ENCODE measurements around the gene TBC1D21.

TBC1D21 gene

DNA sequence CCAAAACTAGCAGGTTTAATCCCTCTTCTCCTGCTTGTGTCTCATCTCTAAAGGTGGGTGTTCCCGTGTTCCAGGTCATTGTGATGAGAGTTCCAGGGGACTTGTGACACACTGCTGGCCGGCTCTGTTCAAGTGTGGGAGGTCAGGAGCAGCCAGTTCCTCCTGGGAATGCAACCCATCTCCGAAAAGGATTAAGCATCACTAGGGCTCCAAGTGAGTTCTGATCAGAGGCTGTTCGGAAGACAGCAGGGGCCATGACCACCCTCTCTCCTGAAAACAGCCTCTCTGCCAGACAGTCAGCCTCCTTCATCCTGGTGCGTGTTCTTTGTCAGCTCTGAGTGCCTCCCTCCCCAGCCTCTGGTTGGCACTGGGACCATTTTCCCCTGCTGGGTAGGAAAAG lies at the start of gene TBC1D21:
TSS of gene TBC1D21 (plus strand) at position 109 of the 400 bp plus-strand sequence. CDS start at position 255, 146 bp downstream.
- DNase-seq: no peak

DNA sequence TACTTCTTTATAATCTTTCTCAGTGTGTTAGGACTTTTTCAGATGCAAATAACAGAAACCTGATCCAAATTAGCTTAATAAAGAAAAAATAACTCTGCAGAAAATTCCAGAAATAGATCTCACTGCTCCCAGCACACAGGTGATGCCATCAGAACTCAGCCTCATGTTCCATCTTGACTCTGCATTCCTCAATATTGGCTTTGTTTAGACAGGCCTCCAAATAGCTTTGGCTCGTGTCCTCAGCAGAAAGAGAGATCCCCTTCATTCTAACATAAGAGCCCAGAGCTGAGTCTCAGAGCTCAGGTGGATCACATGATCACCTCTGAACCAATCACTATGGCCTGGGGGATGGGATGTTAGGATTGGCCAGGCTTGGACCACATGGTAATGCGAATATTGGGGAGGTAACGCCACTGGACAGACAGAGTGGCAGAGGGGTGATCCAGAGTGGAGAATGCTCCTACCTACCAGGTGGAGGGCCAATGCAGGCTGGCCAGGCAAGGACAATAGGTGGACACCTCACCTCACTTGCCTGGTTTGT lies 46.6 kb upstream of the TBC1D21 start:
- no peak for DNase-seq

DNA sequence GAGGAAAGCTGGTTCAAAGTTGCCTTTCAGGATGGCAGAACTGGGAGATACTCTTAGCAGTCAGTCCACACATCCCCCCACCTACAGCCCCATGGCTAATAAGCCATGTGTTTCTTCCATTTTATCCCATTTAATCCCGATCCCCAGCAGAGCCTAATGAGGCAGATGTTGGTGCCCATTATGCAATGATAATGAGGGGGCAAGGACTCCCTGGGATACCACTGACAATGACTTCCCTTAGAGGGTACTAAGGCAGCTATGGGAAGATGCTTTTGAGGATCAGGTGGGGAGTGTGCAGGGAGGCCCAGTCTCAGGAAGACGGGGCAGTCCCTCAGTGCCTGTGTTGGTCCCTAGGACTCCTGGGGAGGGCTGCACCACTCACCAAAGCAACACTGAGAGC lies 43.8 kb upstream of the TBC1D21 start:
- DNase-seq: no peak

GRCh38 chr15:73832657-73833056 lies 40.7 kb upstream of the TBC1D21 start:
- no peak for DNase-seq

DNA sequence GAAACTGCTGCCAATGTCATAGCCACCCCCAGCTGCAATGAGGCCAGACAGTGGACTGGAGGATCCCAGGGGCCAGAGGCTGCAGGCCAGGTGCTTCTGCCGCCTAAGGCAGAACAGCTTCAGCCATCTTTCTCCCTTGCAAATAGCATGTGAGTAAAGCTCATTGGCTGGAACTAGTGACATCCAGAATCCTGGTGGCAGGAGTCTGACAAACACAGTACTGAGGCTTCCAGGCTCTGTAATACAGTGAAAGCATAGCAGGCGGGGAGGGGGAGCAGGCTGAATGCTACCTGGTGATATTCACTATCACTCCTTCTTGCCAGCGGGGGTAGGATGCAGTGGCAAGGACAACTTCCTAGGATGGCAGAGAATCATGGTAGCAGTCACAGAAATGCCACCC lies 36.5 kb upstream of the TBC1D21 start:
- DNase-seq: no peak

GRCh38 chr15:73838831-73839426 lies 34.4 kb upstream of the TBC1D21 start:
- DNase-seq: no peak

DNA sequence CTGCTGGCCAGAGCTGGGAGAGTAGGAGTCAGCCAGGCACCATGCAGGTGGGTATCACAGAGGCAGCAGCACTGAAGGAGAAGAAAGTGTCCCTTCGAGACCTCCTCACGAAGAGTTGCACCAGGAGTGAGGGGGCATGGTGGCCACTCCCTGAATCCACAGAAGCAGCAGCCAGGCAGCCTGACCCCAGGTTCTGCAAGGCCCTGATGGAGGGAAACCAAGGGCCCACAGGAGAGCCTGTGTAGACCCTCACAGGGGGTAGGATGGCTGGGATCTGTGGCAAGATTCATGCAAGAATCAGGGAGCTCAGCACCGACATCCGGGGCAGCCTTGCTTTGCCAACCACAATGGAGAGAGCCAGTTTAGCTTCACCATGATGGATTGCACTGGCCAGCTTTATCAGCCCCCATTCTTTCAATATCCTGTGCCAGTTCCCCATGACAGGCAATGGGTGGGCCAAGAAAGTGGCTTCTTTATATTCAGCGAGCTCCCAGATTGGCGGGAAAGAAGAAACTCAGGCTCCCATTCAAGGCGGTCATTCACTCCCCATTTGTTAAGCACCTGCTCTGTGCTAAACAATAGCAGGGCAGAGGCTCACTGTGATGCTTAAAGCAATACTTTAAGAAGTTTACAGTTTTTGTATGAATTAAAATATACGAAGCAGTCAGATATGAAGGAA lies 33.5 kb upstream of the TBC1D21 start:
- DNase-seq: no peak

DNA sequence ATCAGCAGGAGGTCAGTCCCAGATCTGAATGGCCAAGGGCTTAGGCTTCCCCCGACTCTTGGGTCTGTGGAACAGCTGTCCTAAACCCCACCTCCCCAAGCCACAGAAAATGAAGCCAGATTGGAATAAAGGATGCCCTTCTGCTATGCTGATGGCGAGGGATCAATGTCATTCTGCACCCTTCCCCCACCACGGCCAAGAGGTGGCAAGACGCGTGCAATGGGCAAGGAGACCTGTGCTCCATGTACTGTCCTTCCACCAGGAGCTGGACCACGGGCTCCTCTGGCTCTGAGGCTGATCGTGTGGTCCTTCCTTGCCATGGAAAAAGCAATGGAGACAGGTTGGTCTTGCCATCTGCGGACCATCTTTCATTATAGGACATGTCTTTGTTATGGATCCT lies 32.6 kb upstream of the TBC1D21 start:
- DNase-seq: no peak

GRCh38 chr15:73841756-73842725 lies 31.3 kb upstream of the TBC1D21 start:
- no peak for DNase-seq

DNA sequence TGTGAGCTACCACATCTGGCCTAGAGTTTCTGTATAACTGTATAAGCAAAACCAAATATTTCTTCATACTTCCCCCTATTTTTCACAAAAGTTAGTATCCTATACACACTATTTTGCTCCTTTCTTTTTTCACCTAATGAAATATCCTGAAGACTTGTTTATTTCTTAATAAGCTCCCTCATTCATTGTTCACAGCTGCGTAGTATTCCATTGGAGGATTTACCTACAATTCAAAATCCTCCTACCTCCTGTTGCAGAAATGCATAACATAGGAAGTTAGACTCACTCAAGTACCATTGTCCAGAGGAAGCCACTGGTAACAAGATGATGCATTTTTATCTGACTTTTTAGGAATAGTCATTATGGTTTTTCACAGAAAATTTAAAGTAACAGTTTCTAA lies 29.6 kb upstream of the TBC1D21 start:
- no peak for DNase-seq

- no peak for DNase-seq
These were observed 29.0 kb upstream of the TBC1D21 start for GRCh38 chr15:73844356-73844755.

DNA sequence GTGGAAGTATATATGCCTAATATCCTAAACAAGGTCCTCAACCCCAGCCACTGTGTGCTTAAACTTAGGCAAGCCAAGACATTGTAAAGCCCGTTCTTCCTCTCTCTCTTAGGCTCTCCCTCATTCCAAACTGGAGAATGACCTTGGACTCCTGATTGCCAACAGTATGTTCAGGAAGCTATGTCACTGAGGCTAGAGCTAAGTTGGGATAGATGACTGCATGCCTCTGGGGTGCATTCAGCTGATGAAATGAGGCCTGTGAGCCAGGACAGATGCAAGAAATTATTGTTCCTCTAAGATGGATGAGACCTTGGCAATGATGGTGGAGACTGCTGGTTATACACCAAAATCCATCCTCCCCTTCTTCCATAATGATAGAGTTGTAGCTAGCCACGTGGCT lies 27.9 kb upstream of the TBC1D21 start:
- DNase-seq: no peak

DNA sequence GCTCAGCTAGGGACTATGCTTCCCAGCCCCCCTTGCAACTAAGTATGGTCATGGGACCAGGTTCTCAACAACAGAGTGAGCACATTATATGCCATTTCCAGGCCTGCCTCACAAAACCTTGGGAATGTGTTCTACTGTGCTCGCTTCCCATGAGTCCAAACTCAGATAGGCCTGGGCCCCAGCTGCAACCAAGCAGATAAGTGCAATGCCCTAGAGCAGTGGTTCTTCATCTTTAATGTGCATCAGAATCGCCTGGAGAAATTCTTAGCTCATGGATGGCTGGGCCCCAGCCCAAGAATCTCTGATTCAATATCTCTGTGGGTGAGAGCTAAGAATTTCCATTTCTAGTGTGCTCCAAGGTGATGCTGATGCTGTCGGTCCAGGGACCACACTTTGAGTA lies 27.5 kb upstream of the TBC1D21 start:
- DNase-seq: no peak

DNA sequence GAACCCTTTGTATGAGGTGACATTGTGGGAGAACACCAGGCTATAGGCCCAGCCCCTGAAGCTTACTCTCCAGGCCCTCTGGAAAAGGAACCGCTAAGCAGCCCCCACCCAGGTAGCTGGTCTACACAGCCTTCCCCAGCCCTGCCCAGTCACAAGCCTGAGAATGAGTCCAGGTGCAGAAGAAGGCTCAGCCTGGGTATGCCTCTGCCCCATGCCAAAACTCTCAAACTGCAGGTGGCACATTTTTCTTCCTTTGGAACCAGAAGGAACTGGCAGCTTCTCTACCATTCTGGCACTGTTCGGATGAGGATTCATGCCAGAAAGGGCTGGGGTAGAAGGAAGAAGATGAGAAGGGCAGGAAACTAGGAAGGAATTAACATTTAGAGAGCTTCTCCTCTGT lies 23.7 kb upstream of the TBC1D21 start:
- DNase-seq: no peak

DNA sequence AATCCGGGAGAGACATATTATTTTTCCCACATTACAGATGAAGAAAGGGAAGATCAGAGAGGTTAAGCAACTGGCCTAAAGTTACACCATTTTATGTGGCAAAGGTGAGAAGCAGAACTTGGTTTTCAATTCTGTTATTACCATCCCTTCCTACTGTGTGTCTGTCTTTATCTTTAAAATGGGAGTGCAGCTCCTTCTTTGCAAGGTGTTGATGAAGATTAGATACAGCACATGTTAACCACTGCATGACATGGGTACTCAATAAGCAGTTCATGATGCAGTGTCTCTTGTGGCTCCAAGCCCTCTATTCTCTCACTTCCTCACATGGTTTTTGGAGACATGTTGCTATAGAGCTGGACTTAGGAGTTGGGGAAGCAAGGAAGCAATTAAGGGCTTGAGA lies 23.1 kb upstream of the TBC1D21 start:
- DNase-seq: no peak

DNA sequence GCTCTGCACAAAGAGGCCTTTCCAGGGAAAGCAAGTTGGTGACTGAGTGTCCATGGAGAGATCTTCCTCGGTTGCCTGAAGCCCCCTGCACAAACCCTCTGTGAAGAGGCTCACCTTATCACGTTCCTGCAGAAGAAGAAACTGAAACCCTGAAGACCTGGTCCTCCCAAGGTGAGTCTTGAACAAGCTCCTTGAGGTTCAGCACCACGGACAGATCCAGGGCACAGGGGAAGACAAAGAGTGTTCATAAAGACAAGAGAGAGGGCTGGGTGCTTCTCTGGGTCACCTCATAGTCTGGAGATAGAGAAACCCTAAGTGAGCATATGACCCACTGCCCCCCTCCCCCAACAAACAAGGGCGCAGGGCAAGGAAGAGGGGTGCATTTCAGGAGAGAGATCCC lies 21.7 kb upstream of the TBC1D21 start:
- peak; percentile 64 for DNase-seq

- no peak for DNase-seq
These were observed 20.9 kb upstream of the TBC1D21 start for GRCh38 chr15:73852507-73852906.

GRCh38 chr15:73854265-73854664 lies 19.1 kb upstream of the TBC1D21 start:
- DNase-seq: no peak

DNA sequence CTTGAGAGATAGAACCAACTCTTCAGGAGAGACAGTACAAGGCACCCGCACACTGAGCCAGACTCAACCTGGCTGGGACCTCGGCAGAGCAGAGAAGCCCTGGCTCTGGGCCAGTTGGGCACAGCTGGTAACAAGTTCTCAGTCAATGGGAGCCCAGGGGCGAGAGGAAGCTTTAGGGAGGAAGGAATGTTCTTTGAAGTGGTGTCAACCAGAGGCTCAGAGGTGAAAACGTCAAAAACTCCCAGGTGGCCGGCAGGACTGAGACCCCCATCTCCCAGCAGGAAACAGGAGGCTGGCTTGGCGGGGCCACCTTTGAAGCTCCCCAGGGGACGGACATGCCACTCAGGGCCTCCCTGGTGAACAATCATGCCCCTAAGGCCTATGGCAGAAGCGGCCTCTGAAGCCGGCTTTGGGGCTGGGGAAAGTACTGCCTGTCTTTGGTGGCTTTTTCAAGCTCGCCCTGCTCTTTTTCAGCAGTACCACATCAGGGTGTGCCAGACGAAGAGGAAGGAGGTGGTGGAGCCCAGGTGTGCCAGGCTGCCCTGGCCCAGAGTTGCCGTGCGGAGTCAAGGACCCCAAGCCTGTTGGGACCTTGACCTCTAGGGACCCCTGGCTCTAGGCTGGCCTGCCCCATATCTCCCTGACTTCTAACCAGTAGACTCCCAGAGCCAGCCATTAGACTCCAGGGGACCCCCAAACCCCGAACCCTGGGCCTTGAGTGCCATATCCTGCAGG lies 16.7 kb upstream of the TBC1D21 start:
- DNase-seq: no peak

DNA sequence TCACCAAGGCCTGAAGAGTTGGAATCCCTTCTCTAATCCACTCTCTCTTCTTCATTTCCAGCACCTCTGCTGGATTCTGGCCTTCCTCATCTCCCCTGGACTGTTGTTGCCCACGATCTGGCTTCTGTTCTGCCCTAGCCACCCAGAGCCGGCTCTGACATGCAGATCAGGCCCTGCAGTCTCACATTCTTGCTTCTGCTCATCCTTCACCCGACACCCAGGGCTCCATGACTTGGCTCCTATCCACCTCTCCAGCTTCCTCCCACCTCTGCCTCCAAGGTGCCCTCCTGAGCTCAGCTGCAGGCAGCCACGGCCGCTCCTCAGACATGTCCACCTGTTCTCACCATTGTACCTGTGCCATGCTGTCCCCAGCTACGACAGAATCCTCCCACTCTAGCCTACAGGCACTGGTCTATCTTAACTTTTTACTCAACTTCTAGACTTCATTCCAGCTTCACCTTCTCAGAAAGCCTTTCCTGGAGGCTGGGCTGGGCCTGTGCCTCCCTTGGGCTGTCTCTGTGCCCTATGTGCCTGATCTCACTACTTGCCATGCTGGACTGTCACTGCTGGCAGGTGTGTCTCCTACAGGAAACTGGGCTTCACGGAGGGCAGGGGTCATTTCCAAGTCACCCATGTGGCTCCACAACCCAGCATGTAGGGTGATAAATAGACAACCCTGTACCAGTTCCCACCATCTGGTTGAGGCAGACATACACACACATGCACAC lies 16.0 kb upstream of the TBC1D21 start:
- no peak for DNase-seq

DNA sequence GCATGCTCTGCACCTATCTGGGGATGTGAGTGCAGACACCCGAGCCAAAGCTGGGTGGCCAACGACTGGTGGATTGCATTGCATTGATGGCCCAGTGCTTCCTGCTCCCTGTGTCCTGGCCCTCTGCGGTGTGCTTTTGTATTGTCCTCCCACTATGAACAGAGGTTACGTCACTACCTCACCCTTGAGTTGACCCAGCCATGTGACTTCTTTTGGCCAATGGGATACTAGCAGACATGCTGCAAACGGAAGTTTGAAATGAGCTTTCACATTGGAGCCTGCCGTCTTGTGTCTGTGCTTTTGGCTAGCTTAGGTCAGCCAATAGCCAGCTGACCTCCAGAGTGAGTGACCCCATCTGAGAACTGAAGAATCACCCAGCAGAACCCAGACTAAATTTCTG lies 15.3 kb upstream of the TBC1D21 start:
- DNase-seq: no peak

DNA sequence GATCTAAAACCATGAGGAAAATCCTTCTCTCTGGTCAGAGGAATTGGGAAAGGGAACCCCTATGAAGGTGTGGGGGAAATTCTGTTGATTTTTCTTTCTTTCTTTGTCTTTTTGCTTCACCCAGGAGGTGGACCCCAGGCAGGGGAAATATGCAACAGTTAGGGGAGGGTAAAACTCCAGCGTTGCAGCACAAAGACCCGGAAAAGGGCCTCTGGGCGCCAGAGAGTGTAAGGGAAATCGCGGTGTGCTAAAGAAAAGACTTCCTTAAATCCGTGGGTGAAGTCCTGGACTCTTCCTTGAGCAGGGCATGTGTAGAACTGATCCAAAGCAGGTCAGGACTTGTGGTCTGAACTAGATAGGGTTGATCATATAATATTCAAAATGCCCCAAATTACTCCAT lies 11.1 kb upstream of the TBC1D21 start:
- DNase-seq: no peak
